Measurements from ENCODE around the gene PTPN11.

- TF ChIP-seq CTCF (IDR thresholded peaks at IDR 0.05) = no peak
- no peak for TF ChIP-seq POLR2A (IDR thresholded peaks at IDR 0.05)
Measured at GRCh38 chr12:112446008-112446725, 27.4 kb downstream of the PTPN11 start.

Data from lower leg skin (tissue), 3 donors.